ENCODE results near the gene CHTOP.

DNA sequence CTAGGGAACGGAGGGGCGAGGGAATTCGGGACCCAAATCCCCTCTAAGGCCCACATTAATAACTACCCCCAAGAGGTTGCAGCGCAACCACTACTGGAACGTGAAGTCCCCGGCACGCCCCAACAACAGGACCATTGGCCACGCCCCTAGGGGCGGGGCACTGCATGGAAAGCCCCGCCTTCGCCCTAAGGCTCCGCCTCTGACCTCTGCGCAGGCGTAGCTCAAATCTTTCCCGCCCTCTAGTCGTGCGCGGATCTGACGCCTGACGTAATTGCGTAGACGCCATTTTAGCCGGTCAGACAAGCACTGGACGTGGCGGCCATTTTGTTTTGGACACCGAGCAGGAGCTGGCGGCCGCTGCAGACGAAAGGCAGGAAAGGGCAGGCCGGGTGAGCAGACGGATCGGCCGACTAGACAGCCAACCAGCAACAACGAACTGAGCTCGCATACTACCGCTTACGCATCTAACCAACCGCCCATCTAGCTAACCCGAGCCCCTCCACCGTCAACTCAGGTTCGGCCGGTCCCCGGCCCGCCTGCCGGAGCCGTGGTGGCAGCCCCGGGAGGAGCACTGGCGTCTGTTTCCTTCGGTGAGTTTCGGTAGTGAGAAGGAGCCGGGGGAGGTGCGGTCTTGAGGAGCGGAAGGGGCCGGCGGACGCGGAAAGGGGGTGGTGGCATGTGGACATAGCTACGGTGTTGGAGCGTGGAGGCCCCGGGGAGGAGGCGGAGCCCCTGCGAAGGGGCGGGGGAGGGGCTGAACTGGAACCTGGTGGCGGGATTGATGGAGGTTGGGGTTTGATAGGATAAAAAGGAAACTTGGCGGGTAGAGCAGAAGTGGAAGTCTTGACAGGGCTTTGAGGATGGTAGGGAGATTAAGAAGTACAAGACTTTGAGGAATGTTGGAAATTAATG, at the start of gene CHTOP:
- TF ChIP-seq, protein P1, sequence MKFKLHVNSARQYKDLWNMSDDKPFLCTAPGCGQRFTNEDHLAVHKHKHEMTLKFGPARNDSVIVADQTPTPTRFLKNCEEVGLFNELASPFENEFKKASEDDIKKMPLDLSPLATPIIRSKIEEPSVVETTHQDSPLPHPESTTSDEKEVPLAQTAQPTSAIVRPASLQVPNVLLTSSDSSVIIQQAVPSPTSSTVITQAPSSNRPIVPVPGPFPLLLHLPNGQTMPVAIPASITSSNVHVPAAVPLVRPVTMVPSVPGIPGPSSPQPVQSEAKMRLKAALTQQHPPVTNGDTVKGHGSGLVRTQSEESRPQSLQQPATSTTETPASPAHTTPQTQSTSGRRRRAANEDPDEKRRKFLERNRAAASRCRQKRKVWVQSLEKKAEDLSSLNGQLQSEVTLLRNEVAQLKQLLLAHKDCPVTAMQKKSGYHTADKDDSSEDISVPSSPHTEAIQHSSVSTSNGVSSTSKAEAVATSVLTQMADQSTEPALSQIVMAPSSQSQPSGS (tag by site-specific recombination; IDR thresholded peaks at IDR 0.05; ENCODE audit: low read depth): peak; percentile 95
- TF ChIP-seq, protein P2, sequence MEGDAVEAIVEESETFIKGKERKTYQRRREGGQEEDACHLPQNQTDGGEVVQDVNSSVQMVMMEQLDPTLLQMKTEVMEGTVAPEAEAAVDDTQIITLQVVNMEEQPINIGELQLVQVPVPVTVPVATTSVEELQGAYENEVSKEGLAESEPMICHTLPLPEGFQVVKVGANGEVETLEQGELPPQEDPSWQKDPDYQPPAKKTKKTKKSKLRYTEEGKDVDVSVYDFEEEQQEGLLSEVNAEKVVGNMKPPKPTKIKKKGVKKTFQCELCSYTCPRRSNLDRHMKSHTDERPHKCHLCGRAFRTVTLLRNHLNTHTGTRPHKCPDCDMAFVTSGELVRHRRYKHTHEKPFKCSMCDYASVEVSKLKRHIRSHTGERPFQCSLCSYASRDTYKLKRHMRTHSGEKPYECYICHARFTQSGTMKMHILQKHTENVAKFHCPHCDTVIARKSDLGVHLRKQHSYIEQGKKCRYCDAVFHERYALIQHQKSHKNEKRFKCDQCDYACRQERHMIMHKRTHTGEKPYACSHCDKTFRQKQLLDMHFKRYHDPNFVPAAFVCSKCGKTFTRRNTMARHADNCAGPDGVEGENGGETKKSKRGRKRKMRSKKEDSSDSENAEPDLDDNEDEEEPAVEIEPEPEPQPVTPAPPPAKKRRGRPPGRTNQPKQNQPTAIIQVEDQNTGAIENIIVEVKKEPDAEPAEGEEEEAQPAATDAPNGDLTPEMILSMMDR (tag by site-specific recombination; IDR thresholded peaks at IDR 0.05): peak; percentile 30; the same call in 1 of the 2 replicates
- TF ChIP-seq, protein P3, sequence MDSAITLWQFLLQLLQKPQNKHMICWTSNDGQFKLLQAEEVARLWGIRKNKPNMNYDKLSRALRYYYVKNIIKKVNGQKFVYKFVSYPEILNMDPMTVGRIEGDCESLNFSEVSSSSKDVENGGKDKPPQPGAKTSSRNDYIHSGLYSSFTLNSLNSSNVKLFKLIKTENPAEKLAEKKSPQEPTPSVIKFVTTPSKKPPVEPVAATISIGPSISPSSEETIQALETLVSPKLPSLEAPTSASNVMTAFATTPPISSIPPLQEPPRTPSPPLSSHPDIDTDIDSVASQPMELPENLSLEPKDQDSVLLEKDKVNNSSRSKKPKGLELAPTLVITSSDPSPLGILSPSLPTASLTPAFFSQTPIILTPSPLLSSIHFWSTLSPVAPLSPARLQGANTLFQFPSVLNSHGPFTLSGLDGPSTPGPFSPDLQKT (IDR thresholded peaks at IDR 0.05; ENCODE audit: borderline replicate concordance, low read depth, low read length): no peak
- TF ChIP-seq KLF10 (tag by site-specific recombination; IDR thresholded peaks at IDR 0.05) (peak; percentile 77), ZNF133 (tag by site-specific recombination; IDR thresholded peaks at IDR 0.05) (no peak; the same call in 1 of the 2 replicates), ZNF121 (tag by site-specific recombination; IDR thresholded peaks at IDR 0.05) (no peak), ZXDB (tag by site-specific recombination; IDR thresholded peaks at IDR 0.05) (peak; percentile 91)
- TF ChIP-seq, protein P4, sequence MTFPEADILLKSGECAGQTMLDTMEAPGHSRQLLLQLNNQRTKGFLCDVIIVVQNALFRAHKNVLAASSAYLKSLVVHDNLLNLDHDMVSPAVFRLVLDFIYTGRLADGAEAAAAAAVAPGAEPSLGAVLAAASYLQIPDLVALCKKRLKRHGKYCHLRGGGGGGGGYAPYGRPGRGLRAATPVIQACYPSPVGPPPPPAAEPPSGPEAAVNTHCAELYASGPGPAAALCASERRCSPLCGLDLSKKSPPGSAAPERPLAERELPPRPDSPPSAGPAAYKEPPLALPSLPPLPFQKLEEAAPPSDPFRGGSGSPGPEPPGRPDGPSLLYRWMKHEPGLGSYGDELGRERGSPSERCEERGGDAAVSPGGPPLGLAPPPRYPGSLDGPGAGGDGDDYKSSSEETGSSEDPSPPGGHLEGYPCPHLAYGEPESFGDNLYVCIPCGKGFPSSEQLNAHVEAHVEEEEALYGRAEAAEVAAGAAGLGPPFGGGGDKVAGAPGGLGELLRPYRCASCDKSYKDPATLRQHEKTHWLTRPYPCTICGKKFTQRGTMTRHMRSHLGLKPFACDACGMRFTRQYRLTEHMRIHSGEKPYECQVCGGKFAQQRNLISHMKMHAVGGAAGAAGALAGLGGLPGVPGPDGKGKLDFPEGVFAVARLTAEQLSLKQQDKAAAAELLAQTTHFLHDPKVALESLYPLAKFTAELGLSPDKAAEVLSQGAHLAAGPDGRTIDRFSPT (tag by site-specific recombination; IDR thresholded peaks at IDR 0.05): no peak
- TF ChIP-seq, protein P5, sequence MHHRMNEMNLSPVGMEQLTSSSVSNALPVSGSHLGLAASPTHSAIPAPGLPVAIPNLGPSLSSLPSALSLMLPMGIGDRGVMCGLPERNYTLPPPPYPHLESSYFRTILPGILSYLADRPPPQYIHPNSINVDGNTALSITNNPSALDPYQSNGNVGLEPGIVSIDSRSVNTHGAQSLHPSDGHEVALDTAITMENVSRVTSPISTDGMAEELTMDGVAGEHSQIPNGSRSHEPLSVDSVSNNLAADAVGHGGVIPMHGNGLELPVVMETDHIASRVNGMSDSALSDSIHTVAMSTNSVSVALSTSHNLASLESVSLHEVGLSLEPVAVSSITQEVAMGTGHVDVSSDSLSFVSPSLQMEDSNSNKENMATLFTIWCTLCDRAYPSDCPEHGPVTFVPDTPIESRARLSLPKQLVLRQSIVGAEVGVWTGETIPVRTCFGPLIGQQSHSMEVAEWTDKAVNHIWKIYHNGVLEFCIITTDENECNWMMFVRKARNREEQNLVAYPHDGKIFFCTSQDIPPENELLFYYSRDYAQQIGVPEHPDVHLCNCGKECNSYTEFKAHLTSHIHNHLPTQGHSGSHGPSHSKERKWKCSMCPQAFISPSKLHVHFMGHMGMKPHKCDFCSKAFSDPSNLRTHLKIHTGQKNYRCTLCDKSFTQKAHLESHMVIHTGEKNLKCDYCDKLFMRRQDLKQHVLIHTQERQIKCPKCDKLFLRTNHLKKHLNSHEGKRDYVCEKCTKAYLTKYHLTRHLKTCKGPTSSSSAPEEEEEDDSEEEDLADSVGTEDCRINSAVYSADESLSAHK (tag by site-specific recombination; IDR thresholded peaks at IDR 0.05): 0 out of 2 replicates have a peak, but pooled peaks have one; percentile 13
